NCI-H524 (cell line): ENCODE measurements around the gene CD209.
"Not testable (repeated sequence)": the region's sequence is repeated elsewhere in the genome, so short reads cannot be mapped to it uniquely, and the experiment has no call there.

ENCODE experiments used
- DNase-seq, 2 experiments: peaks; one replicate each; lab custom pipeline; 2025; lab: John Stamatoyannopoulos, UW

CD209 gene, protein sequence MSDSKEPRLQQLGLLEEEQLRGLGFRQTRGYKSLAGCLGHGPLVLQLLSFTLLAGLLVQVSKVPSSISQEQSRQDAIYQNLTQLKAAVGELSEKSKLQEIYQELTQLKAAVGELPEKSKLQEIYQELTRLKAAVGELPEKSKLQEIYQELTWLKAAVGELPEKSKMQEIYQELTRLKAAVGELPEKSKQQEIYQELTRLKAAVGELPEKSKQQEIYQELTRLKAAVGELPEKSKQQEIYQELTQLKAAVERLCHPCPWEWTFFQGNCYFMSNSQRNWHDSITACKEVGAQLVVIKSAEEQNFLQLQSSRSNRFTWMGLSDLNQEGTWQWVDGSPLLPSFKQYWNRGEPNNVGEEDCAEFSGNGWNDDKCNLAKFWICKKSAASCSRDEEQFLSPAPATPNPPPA

GRCh38 chr19:7746903-7747884 lies at the start of gene CD209:
Gene CD209 (minus strand): TSS chr19:7747534. CDS start chr19:7747511, 23 bp downstream.
- DNase-seq, result no peak

DNA sequence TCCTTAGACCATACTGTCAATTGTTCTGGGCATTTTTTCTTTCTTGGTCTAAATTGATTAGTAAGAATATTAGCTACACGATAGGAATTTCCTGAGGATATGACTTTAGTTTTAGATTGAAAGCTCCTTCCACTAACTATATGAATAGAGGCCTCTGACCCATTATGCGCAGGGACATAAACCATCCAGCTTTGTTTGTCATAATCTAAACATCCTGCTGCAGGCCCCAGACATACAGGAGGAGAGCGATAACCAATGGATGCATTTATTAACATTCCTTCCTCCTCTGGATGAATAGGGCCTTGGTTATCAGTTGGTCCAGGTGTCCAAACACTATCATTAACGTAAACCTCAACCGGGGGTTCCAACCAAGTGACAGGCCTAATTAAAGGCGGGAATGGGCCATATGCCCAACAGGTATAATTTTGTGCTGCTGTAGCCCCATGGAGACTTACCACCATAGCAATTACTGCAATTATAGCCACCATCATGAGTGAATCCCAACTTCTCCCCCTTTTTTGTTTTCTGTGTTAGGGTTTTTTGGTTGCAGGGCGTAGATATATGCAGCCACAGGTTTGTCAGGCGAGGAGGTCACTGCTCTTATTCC lies 48.3 kb upstream of the CD209 start:
- no peak for DNase-seq

DNA sequence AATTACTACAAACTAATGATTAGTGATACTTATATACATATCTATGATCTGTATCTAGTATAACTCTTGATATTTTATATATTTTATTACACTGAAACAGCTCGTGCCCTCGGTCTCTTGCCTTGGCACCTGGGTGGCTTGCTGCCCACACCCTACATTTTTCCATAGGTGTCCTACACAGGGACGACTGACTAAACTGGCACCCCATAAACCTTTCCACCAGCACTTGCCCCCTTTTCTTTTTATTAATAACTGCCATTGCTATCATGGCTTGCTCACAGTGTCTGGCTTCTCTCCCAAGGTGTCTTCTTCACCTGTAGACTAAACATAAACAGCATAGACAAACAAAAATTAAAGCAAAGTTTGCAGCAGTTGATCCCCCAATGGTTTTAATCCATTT lies 46.2 kb upstream of the CD209 start:
- no peak for DNase-seq

- not testable (repeated sequence) for DNase-seq
Observed at GRCh38 chr19:7792701-7793100, 45.4 kb upstream of the CD209 start.

DNA sequence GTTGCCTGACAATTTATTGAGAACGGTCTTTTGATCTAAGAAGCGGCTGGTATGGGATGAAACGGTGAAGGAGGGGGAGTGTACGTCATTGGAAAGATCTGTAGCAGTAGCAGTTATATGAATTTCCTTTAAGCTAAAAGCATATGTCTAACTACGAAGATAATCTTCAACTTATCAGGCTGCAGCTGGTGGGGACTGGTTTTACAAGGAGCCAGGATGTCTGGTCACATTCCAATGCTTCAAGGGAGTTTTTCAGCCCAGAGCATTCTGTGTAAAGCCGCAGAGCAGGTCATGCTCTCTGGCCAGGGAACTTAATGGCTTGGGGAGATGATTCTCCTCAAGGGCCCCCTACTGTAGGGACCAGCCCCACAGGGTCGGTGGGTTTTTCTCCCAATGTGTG lies 44.9 kb upstream of the CD209 start:
- peak in 1 of 2 experiments; percentile 43 for DNase-seq

DNA sequence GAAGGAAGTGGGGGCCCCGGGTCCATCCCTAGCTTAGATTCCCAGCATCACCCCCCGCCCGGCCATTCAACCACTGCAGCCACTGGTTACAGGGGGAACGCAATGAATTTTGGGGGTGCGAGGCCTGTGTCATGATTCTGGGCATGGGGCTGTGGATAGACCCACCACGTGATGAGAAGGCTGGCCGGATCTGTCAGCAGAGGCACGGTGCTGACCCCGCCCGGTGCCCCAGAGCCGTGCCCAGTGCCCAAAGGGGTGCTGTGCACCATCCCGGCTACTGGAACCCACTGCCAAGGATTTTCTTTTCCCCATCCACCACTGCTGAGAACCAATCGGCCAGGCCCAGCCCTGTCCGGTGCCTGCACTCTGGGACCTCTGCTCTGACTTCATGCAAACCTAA lies 43.1 kb upstream of the CD209 start:
- DNase-seq, result no peak

DNA sequence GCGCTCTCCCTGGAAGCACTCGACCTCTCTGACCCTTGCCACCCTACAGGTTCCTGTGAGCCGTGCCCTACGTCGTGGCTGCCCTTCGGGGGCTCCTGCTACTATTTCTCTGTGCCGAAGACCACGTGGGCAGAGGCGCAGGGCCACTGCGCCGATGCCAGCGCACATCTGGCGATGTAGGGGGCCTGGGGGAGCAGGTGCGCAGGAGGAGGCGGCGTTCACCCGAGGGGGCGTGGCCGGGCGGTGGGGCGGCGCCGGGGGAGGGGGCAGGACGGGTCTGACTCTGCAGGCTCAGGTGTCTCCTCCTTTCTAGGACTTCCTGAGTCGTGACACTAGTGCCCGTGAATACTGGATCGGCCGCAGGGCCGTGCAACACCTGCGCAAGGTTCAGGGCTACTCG lies 42.1 kb upstream of the CD209 start:
- DNase-seq, result peak in 1 of 2 experiments; percentile 24

- no peak for DNase-seq
Observed at GRCh38 chr19:7788933-7789323, 41.6 kb upstream of the CD209 start.

DNA sequence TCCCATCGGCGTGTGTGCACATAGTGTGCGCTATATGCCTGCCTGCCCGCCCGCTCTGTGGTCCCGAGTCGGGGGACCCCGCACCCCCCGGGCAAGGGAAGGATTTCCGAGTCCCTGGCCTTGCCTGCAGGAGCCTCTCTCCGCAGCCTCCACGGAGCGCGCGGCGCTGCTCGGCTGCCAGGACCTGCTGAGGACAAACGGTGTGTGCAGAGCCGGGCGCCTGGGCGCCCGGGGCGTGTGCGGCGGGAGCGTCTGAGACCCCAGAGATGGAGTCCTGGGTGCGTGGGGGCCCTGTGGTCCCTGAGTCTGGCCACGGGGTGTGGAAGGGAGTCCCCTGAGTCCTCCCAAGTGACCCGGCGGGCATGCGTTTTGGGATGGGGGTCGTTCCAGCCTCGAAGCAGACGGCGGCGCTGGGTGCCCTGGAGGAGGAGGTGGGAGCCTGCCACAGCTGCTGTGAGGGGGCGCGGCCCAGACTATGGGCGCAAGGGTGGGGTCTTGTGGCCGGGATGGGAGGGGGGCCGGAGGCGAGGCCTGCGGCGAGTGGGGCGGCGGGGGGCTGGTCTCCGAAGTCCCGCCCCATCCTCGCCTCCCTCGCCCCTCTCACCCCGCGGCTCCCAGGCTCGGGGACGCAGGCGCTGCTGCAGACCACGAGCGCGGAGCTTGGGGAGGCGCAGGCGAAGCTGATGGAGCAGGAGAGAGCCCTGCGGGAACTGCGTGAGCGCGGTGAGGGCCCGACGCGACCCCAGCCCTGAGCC lies 41.0 kb upstream of the CD209 start:
- peak in 1 of 2 experiments; percentile 40 for DNase-seq

DNA sequence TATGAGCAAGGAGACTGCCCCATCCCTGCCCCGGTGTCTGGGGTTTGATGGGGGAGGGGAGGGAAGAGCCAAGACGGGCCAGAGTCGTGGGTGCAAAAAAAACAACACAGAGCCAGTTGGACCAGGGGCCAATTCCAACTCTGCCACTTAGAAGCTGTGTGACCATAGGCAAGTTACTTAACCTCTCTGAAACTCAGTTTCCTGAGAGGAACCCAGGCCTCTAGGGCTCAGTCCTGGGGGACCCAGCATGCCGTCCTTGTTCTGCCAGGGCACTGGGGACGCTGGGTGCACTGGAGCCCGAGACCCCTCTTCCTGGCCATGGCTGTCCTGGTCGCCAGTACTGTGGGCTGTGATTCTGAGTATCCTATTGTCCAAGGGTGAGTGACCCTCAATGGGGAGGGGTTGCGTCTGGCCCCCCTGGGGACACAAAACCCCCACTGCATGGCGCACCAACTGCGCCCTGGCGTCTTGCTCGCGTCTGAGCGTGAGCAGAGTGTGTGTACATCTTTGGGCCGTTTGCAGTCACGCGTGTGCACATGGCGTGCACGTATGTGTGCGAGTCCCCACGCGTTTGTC lies 40.4 kb upstream of the CD209 start:
- DNase-seq, result no peak

DNA sequence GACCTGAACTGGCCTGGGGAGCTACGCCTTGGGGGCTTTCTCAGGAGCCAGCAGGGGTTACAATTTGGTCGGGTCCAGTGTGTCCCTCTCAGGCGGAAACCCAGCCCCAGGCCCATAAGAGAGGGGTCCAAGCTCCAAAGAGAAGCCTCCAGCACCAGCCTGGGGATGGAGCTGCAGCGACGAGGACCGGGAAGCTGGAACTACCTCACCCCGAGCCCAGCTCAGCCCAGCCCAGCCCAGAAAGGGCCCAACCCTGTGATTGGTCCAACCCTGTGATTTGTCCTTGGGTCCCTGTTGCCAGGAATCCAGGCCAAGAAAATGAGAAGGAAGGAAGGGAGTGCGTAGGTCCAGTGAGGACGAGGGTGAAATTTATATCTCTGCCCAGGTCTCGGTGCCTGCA lies 39.8 kb upstream of the CD209 start:
- DNase-seq, result no peak

DNA sequence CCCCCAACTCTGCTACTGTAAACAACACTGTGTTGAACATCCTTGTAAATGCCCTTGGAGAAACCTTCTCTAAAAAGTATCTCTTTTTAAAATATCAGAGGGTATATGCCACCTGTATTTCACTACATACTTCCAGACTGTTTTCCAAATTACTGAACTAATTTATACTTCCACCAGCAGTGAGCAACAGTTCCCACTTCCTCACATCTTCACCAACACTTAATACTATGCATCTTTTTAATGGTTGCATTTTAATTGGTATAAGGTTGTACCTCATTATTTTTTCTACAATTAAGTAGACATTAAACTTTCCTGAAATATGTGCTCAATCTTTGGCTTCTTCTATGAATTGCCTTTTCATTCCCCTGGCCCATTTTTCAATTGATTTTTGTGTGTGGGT lies 37.5 kb upstream of the CD209 start:
- no peak for DNase-seq

DNA sequence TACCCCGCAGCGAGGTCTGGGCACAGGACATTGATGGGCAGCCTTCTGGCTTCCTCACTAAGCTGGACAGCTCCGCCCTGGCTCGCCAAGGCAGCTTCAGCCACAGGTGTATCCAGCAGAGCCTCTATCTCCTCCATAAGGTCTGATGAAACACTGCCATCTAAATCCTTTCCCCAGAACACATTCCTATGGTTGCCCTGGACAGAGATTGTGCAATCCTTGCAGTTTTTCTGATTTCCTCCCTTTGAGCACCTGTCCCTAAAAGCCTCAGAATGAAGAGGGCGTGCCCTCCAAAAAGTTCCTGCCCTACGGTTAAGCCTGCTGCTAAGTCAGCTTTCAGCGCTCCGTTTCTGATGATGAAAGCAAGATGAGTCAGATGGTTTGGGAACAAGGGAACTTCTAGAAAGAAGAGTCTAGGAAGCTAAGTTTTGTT lies 36.7 kb upstream of the CD209 start:
- DNase-seq, result no peak

GRCh38 chr19:7781157-7781556 lies 33.8 kb upstream of the CD209 start:
- peak in 1 of 2 experiments; percentile 25 for DNase-seq

GRCh38 chr19:7779631-7780486 lies 32.5 kb upstream of the CD209 start:
- DNase-seq, result no peak

DNA sequence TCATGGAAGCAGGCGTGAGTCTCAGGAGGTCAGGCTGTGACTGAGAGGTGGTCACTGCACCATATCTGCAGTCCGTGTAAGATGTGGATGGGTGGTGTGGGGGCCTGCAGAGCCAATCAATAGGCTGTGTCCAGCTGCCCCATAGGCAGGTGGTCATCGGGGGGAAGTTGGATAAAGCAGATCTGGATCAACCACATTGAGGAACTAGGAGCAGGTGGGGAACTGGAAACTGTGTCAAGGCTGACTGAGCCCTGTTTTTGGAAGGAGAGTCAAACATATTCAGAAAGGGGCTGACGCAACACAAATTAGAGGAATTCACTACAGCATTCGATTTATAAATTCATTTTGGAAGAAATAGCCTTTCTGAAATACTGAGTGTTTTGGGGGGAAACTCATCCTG lies 30.7 kb upstream of the CD209 start:
- no peak for DNase-seq

GRCh38 chr19:7775761-7776160 lies 28.4 kb upstream of the CD209 start:
- DNase-seq, result no peak

GRCh38 chr19:7773841-7774240 lies 26.5 kb upstream of the CD209 start:
- no peak for DNase-seq

- peak; percentile 56 to 86 for DNase-seq
Observed at GRCh38 chr19:7772752-7773291, 25.5 kb upstream of the CD209 start.

GRCh38 chr19:7771072-7771471 lies 23.7 kb upstream of the CD209 start:
- no peak for DNase-seq
